ENCODE data around the gene ACP1. TPM values are rescaled to one million over a fixed set of nuclear protein-coding genes. Genes with fewer than 3 reads are reported as not detected.

Gene ACP1
- total and polyA plus RNA-seq, 2 of the 8 experiments (the other 6 are each of a cell fraction or from before 2014, with no cell fraction given) = 115 to 155 TPM

DNA sequence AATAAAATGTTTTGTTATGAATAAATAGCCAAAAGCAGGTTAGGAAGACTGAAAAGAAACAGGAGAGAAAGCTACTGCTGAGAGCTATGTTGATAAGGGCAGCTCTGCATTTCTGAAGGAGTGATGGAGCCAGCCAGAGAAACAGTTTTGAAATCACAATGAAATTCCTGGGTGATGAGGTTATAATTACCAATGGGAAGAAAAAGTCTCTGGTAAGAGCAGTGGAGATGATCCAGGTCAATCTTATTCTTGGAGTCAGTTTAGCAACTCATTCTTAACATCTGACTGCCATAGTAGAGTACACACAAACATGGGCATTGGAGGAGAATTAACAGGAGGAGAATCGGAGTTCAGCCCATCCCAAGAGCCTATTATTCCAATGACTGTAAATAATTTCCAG is 20.8 kb downstream of the ACP1 start:
- H4K5ac ChIP-seq (ENCODE audit: insufficient read length, low read depth, low read length) = no peak overlapping the region
- H2BK12ac ChIP-seq (ENCODE audit: low read depth, low read length) = peak overlapping the region; percentile 70; the same call in 1 of the 2 replicates
- H2AK5ac ChIP-seq (ENCODE audit: low read depth, low read length) = no peak overlapping the region; the same call in 1 of the 2 replicates
- peaks cover 0 to 15% (median 7%) of the 10 kb centered on the region in 4 experiments; a peak in 5 of 8 replicates for H3K36me3 ChIP-seq (ENCODE audit: control insufficient read depth in 2 of 4, insufficient read depth in 4 of 4, low read length in 3 of 4)
- H3K9me3 ChIP-seq (ENCODE audit: insufficient read depth in 2 of 2, low read depth in 1 of 2, low read length in 1 of 2) = no peaks in the 10 kb centered on the region
- no peak overlapping the region for H3K9ac ChIP-seq (replicated peaks in 1 of 4; ENCODE audit: extremely low read depth in 1 of 4, low read depth in 3 of 4, low read length in 3 of 4)
- H3K14ac ChIP-seq (ENCODE audit: insufficient read length) = no peak overlapping the region
- peak overlapping the region in 1 of 4 experiments; percentile 70; a peak in 2 of 8 replicates for H3K4me3 ChIP-seq (ENCODE audit: extremely low read depth in 1 of 4, insufficient read depth in 2 of 4, low read depth in 3 of 4, low read length in 4 of 4)
- CTCF ChIA-PET (ENCODE audit: partially characterized antibody) = interaction anchor here (0.6 to 5.1 kb wide), 4 partner anchors 12 to 274 kb away, joined by 3 to 28 read pairs (median 4); no protein-coding TSS in a partner anchor
- TF ChIP-seq TBP (IDR thresholded peaks at IDR 0.05; ENCODE audit: low read depth, low read length) = no peak
- TF ChIP-seq NRF1 (IDR thresholded peaks at IDR 0.05; ENCODE audit: low read depth, low read length) = no peak
- peak; percentile 64; the same call in 1 of the 2 replicates for TF ChIP-seq JUND (IDR thresholded peaks at IDR 0.05; ENCODE audit: low read length)
- no peak for TF ChIP-seq HDAC2 (IDR thresholded peaks at IDR 0.05; ENCODE audit: borderline replicate concordance in 1 of 2, low read depth in 2 of 2, low read length in 2 of 2)
- no peak for TF ChIP-seq SRF (IDR thresholded peaks at IDR 0.05; ENCODE audit: low read depth, low read length)
- H4K20me1 ChIP-seq (replicated peaks in 1 of 2; ENCODE audit: control insufficient read depth in 1 of 2, insufficient read depth in 2 of 2, low read length in 2 of 2) = peaks cover 2 to 13% of the 10 kb centered on the region in 2 experiments
- no peak overlapping the region for H3K4ac ChIP-seq (replicated peaks; ENCODE audit: insufficient read length, low read depth, low read length)
- FAIRE-seq (no peak), DNase-seq (ENCODE audit: low read depth in 1 of 2, low spot score in 2 of 2) (no peak)
- peaks cover 8% of the 10 kb centered on the region; the same call in 1 of the 2 replicates for H3K23me2 ChIP-seq (ENCODE audit: low read depth, low read length)
- H2BK15ac ChIP-seq (ENCODE audit: low read length) = no peak overlapping the region
- no peak overlapping the region for H2AFZ ChIP-seq (ENCODE audit: low read length)
- H2BK20ac ChIP-seq (ENCODE audit: low read length) = no peak overlapping the region
- no peak overlapping the region for H3K27ac ChIP-seq (ENCODE audit: low read depth, low read length)
- no peak overlapping the region for H3K23ac ChIP-seq (ENCODE audit: insufficient read length)
- H2BK5ac ChIP-seq (ENCODE audit: low read depth, low read length) = no peak overlapping the region; the same call in 1 of the 2 replicates
- H3K27me3 ChIP-seq (replicated peaks in 1 of 4; ENCODE audit: control insufficient read depth in 3 of 4, extremely low read depth in 1 of 4, insufficient read depth in 3 of 4, low read length in 3 of 4) = peaks cover 9 to 44% (median 30%) of the 10 kb centered on the region in 4 experiments
- H3K4me2 ChIP-seq (ENCODE audit: insufficient read depth in 1 of 2, low read depth in 2 of 2, low read length in 2 of 2) = peak overlapping the region; percentile 38 to 85; a peak in 3 of 4 replicates
- no peaks in the 10 kb centered on the region for H3K79me1 ChIP-seq (ENCODE audit: low read depth, low read length)
- POLR2A ChIA-PET (ENCODE audit: partially characterized antibody) = interaction anchor here (0.7 to 2.1 kb wide), 6 partner anchors 9 to 18 kb away, joined by 3 to 6 read pairs (median 4); no protein-coding TSS in a partner anchor
- WGBS, 2 experiments (ENCODE audit: extremely low coverage in 1 of 2, insufficient coverage in 1 of 2, insufficient read length in 1 of 2, insufficient replicate concordance in 2 of 2, low coverage in 1 of 2, low lambda C conversion rate in 2 of 2, missing lambda C conversion rate in 1 of 2) = 83% methylated on average over 1 of the region's 1 CpG; no CpG with 5 or more reads in 1 of the 2 experiments
- no peak overlapping the region for H3K56ac ChIP-seq (replicated peaks; ENCODE audit: insufficient read length, low read depth, low read length)
- H2BK120ac ChIP-seq (replicated peaks; ENCODE audit: low read depth, low read length) = no peak overlapping the region
- H3K4me1 ChIP-seq (replicated peaks in 1 of 4; ENCODE audit: control insufficient read depth in 3 of 4, insufficient read depth in 4 of 4, low read length in 3 of 4) = peaks cover 6 to 29% (median 20%) of the 10 kb centered on the region in 4 experiments
- no peak overlapping the region for H3K18ac ChIP-seq (ENCODE audit: extremely low read depth, low read length)
- no peak overlapping the region for H4K8ac ChIP-seq (ENCODE audit: extremely low read depth, insufficient read depth, low read length)
- no peak overlapping the region for H4K91ac ChIP-seq (replicated peaks; ENCODE audit: insufficient read length, low read length)
- 0 out of 4 replicates have a peak, but pooled peaks cover 0 to 3% of the 10 kb centered on the region in 2 experiments for H3K79me2 ChIP-seq (ENCODE audit: control insufficient read depth in 1 of 2, insufficient read depth in 2 of 2, low read length in 2 of 2)

All from H1 (cell line).